ENCODE results near the gene MSANTD2.
A peak's percentile ranks its signal among the peaks of the same experiment; 100 is the strongest.
"Not testable (repeated sequence)": the region's sequence is repeated elsewhere in the genome, so short reads cannot be mapped to it uniquely, and the experiment has no call there.

The MSANTD2 gene

GRCh38 chr11:124817036-124817435 lies 16.8 kb upstream of the MSANTD2 start:
- DNase-seq: no peak

- DNase-seq: no peak
These were observed 14.5 kb upstream of the MSANTD2 start for GRCh38 chr11:124814739-124815138.

DNA sequence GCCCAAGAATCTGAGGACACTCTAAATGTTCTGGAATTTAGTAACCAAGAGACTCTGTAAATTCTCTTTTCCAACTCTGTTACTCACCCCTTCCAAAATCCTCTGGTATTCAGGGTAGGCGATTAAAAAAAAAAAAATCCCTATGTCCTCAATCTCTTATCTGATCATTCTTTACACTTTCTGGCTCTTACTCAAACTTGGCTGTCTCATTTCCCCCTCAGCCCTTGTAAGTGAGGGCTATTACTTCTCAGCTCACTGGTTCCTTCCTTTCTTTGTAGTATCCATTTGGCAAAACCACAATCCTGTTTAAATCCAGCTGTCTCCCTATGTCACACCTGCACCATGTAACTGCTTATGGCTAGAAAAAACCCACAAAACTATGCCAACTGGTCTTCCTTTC lies 12.7 kb upstream of the MSANTD2 start:
- DNase-seq: no peak

- no peak for DNase-seq
These were observed 11.4 kb upstream of the MSANTD2 start for GRCh38 chr11:124811399-124812125.

DNA sequence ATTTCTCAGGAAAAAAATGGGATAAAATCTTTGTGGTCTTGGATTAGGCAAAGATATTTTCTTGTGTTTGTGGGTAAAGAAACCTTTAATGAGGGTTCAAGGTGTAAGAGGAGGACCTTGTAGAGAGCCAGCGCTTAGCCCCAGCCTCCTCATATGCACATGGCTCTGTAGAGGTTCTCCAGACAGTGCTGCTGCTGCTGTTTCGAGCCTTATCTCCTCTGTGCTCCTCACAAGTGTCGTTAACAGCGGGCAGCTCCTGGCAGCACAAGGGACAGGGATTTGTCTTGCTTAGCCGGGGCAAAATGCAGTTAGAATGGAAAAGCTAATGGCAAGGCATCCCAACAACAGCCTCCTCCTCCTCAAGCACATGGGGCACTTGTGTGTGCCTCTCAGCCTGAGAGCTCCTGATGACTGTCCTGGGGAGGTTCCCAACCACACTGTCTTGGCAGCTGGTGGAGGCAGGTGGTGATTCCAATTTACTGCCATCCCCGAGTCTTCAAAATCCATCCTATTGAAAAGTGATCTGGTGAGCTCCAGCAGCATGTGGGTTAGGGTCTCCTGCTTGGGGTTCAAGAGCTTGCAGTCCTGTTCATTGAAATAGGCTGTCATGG lies 7.6 kb upstream of the MSANTD2 start:
- no peak for DNase-seq

DNA sequence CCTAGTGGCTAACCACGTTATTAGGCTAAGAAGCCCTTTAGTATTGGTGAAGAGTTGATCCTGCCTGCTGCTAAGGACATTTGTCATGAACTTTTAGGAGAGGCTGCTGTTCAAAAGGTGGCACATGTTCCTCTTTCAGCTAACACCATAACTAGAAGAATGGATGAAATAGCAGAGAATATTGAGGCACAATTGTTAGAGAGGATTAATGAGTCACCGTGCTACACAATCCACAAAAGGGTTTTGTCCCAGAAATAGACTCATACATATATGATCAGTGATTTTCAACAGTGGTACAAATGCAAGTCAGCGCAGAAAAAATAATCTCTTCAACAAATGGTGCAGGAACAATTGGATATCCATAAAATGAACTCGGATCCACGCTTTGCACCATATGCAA lies 7.0 kb upstream of the MSANTD2 start:
- DNase-seq: no peak

DNA sequence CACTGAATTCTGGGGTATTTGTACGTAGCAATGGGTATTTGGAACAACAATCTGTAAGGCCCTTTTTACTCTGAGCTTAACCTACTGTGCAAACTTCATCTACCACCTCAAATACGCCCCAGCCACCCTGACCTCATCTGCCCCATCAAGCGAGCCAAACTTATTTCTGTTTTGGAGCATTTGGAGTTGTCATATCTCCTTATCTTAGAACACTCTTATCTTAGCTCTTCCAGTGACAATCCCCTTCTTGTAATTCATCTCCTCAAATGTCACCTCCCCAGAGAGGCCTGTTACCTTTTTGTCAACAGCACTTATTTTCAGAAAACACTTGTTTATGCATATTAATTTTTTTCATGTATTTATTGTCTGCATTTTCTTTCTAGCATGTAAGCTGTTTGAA lies 4.7 kb upstream of the MSANTD2 start:
- DNase-seq: no peak

DNA sequence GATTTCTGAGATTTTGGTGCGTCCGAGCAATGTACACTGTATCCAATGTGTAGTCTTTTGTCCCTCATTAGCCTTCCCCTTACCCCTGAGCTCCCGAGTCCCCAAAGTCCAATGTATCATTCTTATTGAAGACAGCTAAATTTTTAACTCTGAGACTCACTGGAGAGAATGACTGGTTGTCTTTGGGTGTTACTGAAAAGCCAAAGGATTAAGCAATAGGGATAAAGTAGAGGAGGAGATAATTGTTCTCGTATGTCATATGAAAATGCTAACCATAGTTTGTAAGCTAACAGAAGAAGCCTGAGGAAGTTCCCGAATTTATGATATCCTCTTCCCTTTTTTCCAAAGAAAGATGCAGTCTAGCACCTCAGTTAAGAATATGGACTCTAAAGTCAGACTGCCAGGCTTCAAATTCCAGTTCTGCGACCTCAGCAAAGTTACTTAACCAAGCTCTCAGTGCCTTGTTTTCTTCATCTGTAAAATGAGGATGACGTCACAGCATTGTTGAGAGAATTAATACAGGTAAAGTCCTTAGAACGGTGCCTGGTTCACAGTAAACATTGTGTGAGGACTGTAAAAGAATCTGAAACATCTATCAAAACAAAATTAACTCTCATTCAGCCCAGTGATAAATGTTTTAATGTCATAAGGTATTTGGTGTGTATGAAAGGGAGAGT lies 1.6 kb upstream of the MSANTD2 start:
- DNase-seq: no peak

DNA sequence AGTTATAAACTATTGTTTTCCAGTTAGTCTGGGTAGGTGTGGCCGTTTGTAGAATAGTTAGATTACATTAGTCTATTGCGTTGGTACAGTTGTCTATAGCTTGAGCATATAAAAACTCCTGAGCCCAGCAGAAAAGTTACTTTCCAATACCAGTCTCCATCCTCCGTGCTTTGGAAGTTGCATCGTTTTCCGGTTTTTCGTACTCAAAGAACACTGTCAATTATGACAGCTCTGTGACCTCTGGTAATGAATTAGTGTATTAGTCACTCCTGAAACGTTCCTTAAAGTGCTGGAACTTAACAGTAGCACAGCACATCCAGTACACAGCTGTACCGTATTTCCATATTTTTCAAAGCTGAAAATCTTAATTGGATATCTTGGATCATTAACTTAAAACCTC lies 808 bp upstream of the MSANTD2 start:
- DNase-seq: no peak

- DNase-seq: peak; percentile 65
These were observed 619 bp downstream of the MSANTD2 start for GRCh38 chr11:124799348-124800225.

- peak; percentile 58 for DNase-seq
These were observed 1.2 kb downstream of the MSANTD2 start for GRCh38 chr11:124798991-124799347.

DNA sequence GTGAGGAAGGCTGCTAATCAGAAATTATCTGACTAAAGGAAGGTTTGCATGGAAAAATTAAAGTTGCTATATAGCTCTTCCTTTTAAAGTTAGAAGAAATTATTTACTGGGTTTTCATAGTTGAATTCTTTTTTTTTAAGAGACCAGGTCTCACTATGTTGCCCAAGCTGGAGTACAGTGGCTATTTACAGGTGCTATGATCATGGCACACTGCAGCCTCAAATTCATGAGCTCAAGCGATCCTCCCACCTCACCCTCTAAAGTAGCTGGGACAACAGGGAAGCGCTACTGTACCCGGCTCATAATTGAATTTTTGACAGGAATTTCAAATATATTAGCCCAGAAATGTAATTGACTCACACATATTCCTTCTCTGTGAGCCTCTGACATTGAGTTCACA lies 3.9 kb downstream of the MSANTD2 start:
- DNase-seq: no peak

DNA sequence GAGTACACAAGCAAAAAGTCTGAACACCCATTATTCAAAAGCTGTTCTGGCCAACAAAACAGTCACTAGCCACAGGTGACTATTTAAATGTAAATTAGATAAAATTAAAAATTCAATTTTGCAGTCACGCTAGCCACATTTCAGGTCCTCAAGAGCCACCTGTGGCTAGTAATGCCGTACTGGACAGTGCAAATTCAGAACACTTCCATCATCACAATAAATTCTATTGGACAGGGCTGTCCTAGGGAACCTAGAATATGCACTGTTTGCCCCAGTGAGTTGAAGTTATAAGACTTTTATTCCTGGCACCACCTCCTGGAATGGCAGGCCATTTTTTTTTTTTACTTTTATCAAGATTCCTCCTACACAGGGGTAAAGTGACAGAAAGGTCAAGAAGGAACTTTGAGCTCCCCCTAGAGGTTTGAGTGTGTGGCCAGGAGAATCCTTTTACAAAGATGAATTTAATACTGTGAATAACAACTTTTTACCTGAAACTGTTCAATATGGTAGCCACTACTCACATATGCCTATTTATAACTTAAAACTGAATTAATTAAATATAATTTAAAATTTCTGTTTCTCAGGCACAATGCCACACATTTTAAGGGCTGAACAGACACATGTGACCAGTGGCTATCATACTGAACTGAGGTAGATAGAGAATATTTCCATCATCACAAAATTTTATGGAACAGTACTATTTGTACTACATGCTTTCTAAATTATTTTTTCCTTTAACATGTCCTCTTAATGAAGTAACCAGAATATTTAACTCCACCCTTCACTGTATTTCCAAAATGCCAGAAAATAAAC lies 6.5 kb downstream of the MSANTD2 start:
- DNase-seq: no peak

- no peak for DNase-seq
These were observed 8.4 kb downstream of the MSANTD2 start for GRCh38 chr11:124791626-124792341.

GRCh38 chr11:124788521-124788920 lies 11.7 kb downstream of the MSANTD2 start:
- no peak for DNase-seq

- DNase-seq: no peak
These were observed 16.2 kb downstream of the MSANTD2 start for GRCh38 chr11:124784051-124784450.

DNA sequence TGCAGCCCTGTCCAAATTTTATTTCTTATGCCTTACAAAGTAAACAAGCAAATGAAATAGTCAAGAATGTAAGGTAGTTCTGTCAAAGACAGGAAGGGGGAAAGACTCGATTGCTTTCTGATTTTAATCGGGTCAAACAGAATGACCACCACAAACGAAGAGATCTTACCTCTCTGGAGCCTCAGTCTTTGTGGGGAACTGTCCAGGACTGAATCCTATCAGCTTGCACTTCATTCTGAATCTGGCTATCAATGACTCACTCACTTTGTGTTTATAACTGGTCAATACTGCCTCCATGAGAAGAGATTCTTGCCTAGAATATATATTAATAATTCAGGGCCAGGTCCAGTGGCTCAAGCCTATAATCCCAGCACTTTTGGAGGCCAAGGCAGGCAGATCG lies 17.2 kb downstream of the MSANTD2 start:
- no peak for DNase-seq

DNA sequence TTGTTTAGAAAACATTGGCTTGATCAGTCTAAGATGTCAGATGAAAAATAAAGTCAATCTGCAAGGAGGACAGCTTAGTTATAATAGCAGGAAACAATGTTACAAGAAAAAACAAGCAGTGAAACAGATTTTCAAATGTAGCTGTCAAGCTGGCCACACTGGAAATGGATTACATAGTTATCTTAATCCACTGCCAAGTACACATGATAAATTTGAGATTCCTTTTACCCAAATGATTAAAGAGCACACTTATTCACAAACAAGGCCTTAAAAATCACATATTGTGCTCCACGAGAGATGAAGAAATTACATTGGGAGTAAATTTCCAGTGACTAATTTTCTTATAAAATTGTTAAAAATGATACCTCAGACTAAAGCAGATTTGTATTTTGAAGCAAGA lies 20.6 kb downstream of the MSANTD2 start:
- DNase-seq: no peak

DNA sequence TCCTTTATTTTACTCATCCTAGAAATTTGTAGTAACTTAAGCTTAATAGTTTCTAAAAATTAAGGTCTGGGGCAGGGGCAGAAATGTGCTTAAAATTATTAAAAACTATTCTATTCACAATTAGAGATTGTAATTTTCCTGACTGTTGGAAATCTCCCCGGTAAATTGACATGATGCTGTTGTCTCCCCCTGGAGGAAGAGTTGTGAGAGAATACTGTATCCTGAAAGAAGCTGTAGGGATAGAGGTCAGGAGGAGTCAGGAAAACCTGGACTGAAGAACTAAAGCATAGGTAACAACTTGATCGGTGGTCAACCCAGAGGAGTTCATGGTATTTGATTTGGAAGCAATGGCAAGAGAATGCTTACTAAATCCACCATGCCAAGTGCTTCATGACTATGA lies 21.9 kb downstream of the MSANTD2 start:
- DNase-seq: no peak

DNA sequence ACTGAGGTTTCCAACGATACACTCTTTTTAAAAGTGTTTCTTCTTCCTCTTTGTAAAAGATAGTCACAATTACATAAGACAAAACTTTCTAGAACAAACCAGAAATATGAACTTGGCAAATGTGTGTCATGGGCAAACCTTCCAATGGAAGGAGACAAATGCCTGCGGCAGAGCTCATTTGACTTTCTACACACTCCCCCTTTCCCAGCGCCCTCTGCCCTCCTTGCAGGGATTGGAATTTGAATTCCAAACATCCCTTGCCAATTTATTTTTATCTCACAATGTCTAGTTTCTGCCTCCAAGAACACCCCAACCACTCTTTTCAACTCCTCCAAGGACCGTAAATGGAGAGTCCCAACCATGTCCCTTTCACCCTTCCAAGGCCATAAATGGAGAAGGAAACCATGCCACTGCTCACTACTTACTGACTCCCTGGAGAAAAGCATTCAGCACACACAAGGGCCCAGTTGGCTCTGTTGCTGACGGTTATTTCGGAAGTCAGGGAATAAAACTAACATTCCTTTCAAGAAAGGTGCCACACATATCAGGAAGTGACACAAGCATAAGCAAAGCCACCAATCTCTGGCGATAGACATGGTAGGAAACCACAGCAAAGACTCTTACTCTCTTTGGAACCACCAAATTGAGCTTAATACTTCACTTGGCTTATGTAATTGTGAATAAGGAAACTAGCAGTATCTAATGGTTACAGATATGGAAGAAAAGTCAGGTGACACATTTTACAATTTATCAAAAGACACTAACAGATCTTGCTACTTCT lies 23.2 kb downstream of the MSANTD2 start:
- DNase-seq: no peak

GRCh38 chr11:124770959-124771358 lies 29.2 kb downstream of the MSANTD2 start:
- DNase-seq: not testable (repeated sequence)

Measured in right hindlimb (tissue), 1 donor.